VCaP (cell line): ENCODE data around the gene YJEFN3.

ENCODE experiments used
- H3K27ac ChIP-seq: fragments of 450-650 bp; 2 replicates; pipeline ENCODE4 v1.5.1; 2017
- CTCF ChIP-seq: fragments of 450-650 bp; conservative IDR thresholded peaks from 2 replicates; pipeline ENCODE4 v1.5.1; 2017; ENCODE audit warnings: mild to moderate bottlenecking, moderate library complexity

Gene YJEFN3

GRCh38 chr19:19487077-19487949 is 41.4 kb upstream of the YJEFN3 start:
- peak overlapping the region; percentile 72 for H3K27ac ChIP-seq
- no peak for TF ChIP-seq CTCF

GRCh38 chr19:19487950-19488874 is 40.5 kb upstream of the YJEFN3 start:
- TF ChIP-seq CTCF: no peak
- peak overlapping the region; percentile 72 for H3K27ac ChIP-seq

- H3K27ac ChIP-seq: peak overlapping the region; percentile 72
- no peak for TF ChIP-seq CTCF
These were observed 39.6 kb upstream of the YJEFN3 start for GRCh38 chr19:19488875-19489690.

- no peak for TF ChIP-seq CTCF
- H3K27ac ChIP-seq: peak overlapping the region; percentile 72
These were observed 38.9 kb upstream of the YJEFN3 start for GRCh38 chr19:19489804-19490204.

GRCh38 chr19:19490214-19490968 is 38.3 kb upstream of the YJEFN3 start:
- peak; percentile 80 for TF ChIP-seq CTCF
- peak overlapping the region; percentile 72; the same call in 1 of the 2 replicates for H3K27ac ChIP-seq

- no peak overlapping the region for H3K27ac ChIP-seq
- no peak for TF ChIP-seq CTCF
These were observed 37.2 kb upstream of the YJEFN3 start for GRCh38 chr19:19491321-19492025.
